Measurements from ENCODE around the gene MYO7A.

MYO7A gene

GRCh38 chr11:77129069-77129841, 1.2 kb downstream of the MYO7A start:
- Histone ChIP-seq H3K4me1 (ENCODE audit: control insufficient read depth, low read length) (peaks cover 9% of the 10 kb centered on the region), H3K27me3 (ENCODE audit: control insufficient read depth, low read length) (no peaks in the 10 kb centered on the region), H3K9me2 (replicated peaks; ENCODE audit: control insufficient read depth, low read length) (no peaks in the 10 kb centered on the region), H3K36me3 (ENCODE audit: control insufficient read depth, low read length) (no peaks in the 10 kb centered on the region), H3K4me3 (ENCODE audit: low read length) (no peak overlapping the region), H3K27ac (ENCODE audit: low read depth, low read length) (no peak overlapping the region), H3K9me3 (ENCODE audit: control insufficient read depth, insufficient read depth, low read length) (no peaks in the 10 kb centered on the region), H3F3A (ENCODE audit: control insufficient read depth, insufficient read depth) (no peaks in the 10 kb centered on the region), H4K20me1 (ENCODE audit: control insufficient read depth, insufficient read depth, low read depth, low read length) (no peaks in the 10 kb centered on the region), H3K4me2 (ENCODE audit: low read length) (no peak overlapping the region), H3K79me2 (ENCODE audit: control insufficient read depth, low read length) (no peaks in the 10 kb centered on the region)
- TF ChIP-seq, protein P1, sequence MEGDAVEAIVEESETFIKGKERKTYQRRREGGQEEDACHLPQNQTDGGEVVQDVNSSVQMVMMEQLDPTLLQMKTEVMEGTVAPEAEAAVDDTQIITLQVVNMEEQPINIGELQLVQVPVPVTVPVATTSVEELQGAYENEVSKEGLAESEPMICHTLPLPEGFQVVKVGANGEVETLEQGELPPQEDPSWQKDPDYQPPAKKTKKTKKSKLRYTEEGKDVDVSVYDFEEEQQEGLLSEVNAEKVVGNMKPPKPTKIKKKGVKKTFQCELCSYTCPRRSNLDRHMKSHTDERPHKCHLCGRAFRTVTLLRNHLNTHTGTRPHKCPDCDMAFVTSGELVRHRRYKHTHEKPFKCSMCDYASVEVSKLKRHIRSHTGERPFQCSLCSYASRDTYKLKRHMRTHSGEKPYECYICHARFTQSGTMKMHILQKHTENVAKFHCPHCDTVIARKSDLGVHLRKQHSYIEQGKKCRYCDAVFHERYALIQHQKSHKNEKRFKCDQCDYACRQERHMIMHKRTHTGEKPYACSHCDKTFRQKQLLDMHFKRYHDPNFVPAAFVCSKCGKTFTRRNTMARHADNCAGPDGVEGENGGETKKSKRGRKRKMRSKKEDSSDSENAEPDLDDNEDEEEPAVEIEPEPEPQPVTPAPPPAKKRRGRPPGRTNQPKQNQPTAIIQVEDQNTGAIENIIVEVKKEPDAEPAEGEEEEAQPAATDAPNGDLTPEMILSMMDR (IDR thresholded peaks at IDR 0.05; ENCODE audit: low read depth, low read length, poor library complexity, severe bottlenecking): no peak
- no peak for TF ChIP-seq EZH2phosphoT487 (IDR thresholded peaks at IDR 0.05; ENCODE audit: borderline replicate concordance, low read length)

DNA sequence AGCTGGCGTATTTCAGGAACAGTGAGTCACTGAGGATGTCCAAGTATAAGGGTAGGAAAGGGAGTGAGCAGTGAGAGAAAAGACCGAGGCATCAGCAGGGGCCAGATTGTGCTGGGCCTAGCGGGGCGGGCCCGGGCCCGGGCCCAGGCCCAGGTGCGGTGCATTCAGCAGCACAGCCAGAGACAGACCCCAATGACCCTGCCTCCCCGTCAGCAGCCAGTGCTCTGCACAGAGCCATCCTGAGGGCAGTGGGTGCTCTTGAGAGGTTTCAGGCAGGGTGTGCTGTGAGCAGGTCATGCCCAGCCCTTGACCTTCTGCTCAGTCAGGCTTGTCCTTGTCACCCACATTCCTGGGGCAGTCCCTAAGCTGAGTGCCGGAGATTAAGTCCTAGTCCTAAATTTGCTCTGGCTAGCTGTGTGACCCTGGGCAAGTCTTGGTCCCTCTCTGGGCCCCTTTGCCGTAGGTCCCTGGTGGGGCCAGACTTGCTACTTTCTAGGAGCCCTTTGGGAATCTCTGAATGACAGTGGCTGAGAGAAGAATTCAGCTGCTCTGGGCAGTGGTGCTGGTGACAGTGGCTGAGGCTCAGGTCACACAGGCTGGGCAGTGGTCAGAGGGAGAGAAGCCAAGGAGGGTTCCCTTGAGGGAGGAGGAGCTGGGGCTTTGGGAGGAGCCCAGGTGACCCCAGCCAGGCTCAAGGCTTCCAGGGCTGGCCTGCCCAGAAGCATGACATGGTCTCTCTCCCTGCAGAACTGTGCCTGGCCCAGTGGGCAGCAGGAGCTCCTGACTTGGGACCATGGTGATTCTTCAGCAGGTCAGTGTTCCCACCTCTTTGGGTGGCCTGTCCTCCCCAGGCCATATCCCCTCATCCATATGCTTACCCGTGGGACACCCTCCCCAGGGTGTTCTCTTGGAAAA, 2.1 kb downstream of the MYO7A start:
- H3K4me1 ChIP-seq (ENCODE audit: control insufficient read depth, low read length): peaks cover 9% of the 10 kb centered on the region
- no peaks in the 10 kb centered on the region for H3K9me2 ChIP-seq (replicated peaks; ENCODE audit: control insufficient read depth, low read length)
- H3K27me3 ChIP-seq (ENCODE audit: control insufficient read depth, low read length): peaks cover under 1% of the 10 kb centered on the region; the same call in 1 of the 2 replicates
- no peaks in the 10 kb centered on the region for H3F3A ChIP-seq (ENCODE audit: control insufficient read depth, insufficient read depth)
- no peaks in the 10 kb centered on the region for H4K20me1 ChIP-seq (ENCODE audit: control insufficient read depth, insufficient read depth, low read depth, low read length)
- no peak overlapping the region for H3K27ac ChIP-seq (ENCODE audit: low read depth, low read length)
- H3K4me3 ChIP-seq (ENCODE audit: low read length): no peak overlapping the region
- H3K79me2 ChIP-seq (ENCODE audit: control insufficient read depth, low read length): no peaks in the 10 kb centered on the region
- H3K36me3 ChIP-seq (ENCODE audit: control insufficient read depth, low read length): no peaks in the 10 kb centered on the region
- TF ChIP-seq, protein P1 (IDR thresholded peaks at IDR 0.05; ENCODE audit: low read depth, low read length, poor library complexity, severe bottlenecking): no peak
- TF ChIP-seq EZH2phosphoT487 (IDR thresholded peaks at IDR 0.05; ENCODE audit: borderline replicate concordance, low read length): no peak
- H3K9me3 ChIP-seq (ENCODE audit: control insufficient read depth, insufficient read depth, low read length): no peaks in the 10 kb centered on the region
- no peak overlapping the region for H3K4me2 ChIP-seq (ENCODE audit: low read length)

DNA sequence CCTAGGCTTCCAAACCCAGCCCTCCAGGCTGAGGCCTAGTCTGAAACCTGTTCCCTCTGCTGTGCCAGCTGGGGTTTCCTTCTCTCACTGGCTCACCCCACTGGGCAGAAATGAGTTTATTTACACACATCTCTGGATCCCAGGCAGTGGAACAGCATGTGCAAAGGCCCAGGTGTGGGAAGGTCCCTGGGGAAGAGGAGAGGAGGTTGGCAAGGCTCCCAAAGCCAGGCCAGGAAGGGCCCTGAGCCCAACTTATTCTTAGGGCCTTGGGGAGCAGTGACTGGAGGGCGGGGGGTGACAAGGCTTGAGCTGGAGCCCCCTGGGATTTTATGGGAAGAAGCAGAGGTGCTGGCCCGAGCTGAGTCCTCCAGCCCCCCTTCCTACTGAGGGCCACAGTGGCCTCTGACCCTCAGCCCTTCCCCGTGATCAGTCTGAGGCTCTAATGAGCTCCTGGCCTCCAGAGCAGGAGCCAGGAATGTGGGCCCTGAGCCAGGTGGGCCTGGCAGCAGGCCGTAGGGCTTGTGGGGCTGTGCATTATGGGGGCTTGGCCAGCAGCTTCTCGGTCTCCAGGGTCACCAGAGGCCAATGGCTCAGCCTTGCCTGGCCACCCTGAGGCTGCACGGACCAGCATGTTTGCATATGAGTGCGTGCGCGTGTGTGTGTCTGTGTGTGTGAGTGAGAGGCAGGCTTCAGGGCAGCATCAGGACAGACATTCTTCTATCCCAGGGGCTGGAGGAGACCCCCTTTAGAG, 2.9 kb downstream of the MYO7A start:
- H3K4me2 ChIP-seq (ENCODE audit: low read length): no peak overlapping the region
- peaks cover 9% of the 10 kb centered on the region for H3K4me1 ChIP-seq (ENCODE audit: control insufficient read depth, low read length)
- H3K9me3 ChIP-seq (ENCODE audit: control insufficient read depth, insufficient read depth, low read length): no peaks in the 10 kb centered on the region
- no peaks in the 10 kb centered on the region for H3F3A ChIP-seq (ENCODE audit: control insufficient read depth, insufficient read depth)
- H3K4me3 ChIP-seq (ENCODE audit: low read length): no peak overlapping the region
- no peaks in the 10 kb centered on the region for H3K79me2 ChIP-seq (ENCODE audit: control insufficient read depth, low read length)
- H4K20me1 ChIP-seq (ENCODE audit: control insufficient read depth, insufficient read depth, low read depth, low read length): no peaks in the 10 kb centered on the region
- H3K27me3 ChIP-seq (ENCODE audit: control insufficient read depth, low read length): peaks cover 2% of the 10 kb centered on the region; the same call in 1 of the 2 replicates
- no peaks in the 10 kb centered on the region for H3K9me2 ChIP-seq (replicated peaks; ENCODE audit: control insufficient read depth, low read length)
- TF ChIP-seq, protein P1 (IDR thresholded peaks at IDR 0.05; ENCODE audit: low read depth, low read length, poor library complexity, severe bottlenecking): no peak
- no peak for TF ChIP-seq EZH2phosphoT487 (IDR thresholded peaks at IDR 0.05; ENCODE audit: borderline replicate concordance, low read length)
- H3K27ac ChIP-seq (ENCODE audit: low read depth, low read length): no peak overlapping the region
- no peaks in the 10 kb centered on the region for H3K36me3 ChIP-seq (ENCODE audit: control insufficient read depth, low read length)
